NCI-H128 (cell line): ENCODE results near the gene HESX1.

Source experiments
- DNase-seq: peaks from one replicate; lab custom pipeline; 2025; ENCODE audit not compliant: unreplicated experiment; lab: John Stamatoyannopoulos, UW

Gene HESX1

DNA sequence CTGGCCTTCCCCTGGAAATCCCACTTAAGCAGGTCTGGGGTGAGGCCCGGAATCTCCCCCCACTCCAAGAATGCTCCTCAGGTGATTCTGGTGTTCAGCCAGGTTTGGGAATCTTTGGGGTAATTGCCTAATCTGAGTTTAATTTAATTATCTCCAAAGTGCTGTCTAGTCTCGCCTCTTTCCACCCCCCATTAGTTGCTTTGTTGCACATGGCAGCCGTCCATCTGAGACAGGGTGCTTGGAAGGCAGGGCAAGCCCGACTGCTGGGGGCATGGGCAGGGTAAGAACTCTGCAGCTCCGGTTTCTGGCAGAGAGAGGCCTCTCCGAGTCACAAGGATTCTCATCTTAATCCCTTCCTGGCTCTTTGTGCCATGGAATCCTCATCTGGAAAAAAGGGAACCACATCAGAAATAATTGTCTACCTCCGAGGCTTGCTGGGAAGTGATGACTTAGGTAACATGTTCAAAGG, 49.6 kb downstream of the HESX1 start:
- DNase-seq: no peak
